IMR-90 (cell line): ENCODE results near the gene SPTSSB.

ENCODE experiments used
- CEBPB ChIP-seq: IDR thresholded peaks from 2 replicates; pipeline ENCODE4 v1.6.1; 2012; ENCODE audit warnings: low read depth, low read length, improper control_type of control experiment
- CHD1 ChIP-seq: IDR thresholded peaks from 2 replicates; pipeline ENCODE4 v1.6.1; 2012; ENCODE audit warnings: low read depth, low read length, improper control_type of control experiment
- FOS ChIP-seq: fragments of 150-350 bp; IDR thresholded peaks from 2 replicates; pipeline ENCODE4 v1.6.1; 2016; ENCODE audit warnings: low read depth, low read length
- MXI1 ChIP-seq: IDR thresholded peaks from 2 replicates; pipeline ENCODE4 v1.6.1; 2012; ENCODE audit warnings: low read depth, mild to moderate bottlenecking, low read length, moderate library complexity, borderline replicate concordance
- POLR2A ChIP-seq: IDR thresholded peaks from 2 replicates; pipeline ENCODE4 v1.6.1; 2012; ENCODE audit warnings: mild to moderate bottlenecking, low read depth, low read length
- RAD21 ChIP-seq: IDR thresholded peaks from 2 replicates; pipeline ENCODE4 v1.6.1; 2012; ENCODE audit warnings: low read length, improper control_type of control experiment
- RCOR1 ChIP-seq: IDR thresholded peaks from 2 replicates; pipeline ENCODE4 v1.6.1; 2012; ENCODE audit warnings: mild to moderate bottlenecking, low read length, improper control_type of control experiment; ENCODE audit not compliant: insufficient replicate concordance
- SMC3 ChIP-seq: fragments of 150-350 bp; IDR thresholded peaks from 2 replicates; pipeline ENCODE4 v1.6.1; 2016; ENCODE audit warnings: low read depth, mild to moderate bottlenecking, antibody characterized with exemption, low read length, moderate library complexity
- TF ChIP-seq, protein P1 (sequence below): conservative IDR thresholded peaks from 2 replicates; pipeline ENCODE4 v1.5.1; 2012; ENCODE audit warnings: mild to moderate bottlenecking, low read depth, low read length, improper control_type of control experiment
- TF ChIP-seq, protein P2 (sequence below): fragments of 150-350 bp; IDR thresholded peaks from 2 replicates; pipeline ENCODE4 v1.6.1; 2016; ENCODE audit warnings: low read depth, mild to moderate bottlenecking, low read length, moderate library complexity, borderline replicate concordance

DNA sequence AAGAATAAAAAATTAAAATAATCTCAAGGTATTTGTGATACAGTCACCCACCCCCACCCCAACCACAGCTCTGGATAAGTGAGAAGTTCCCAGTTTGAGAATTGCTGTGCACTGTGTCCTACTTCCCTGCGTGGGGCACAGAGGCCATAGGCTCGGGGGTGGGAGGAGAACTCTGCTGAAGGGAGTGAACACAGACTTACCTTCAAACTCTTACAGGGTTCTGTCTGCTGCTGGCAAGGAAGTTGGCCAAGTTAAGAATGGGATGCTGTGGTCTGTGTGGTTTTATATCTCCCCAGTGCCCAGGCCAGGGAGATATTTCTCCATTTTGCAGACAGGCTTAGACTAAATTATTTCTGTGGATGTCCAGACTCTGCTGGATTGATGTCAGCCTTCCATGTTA, 37.6 kb downstream of the SPTSSB start:
- TF ChIP-seq, protein P1, sequence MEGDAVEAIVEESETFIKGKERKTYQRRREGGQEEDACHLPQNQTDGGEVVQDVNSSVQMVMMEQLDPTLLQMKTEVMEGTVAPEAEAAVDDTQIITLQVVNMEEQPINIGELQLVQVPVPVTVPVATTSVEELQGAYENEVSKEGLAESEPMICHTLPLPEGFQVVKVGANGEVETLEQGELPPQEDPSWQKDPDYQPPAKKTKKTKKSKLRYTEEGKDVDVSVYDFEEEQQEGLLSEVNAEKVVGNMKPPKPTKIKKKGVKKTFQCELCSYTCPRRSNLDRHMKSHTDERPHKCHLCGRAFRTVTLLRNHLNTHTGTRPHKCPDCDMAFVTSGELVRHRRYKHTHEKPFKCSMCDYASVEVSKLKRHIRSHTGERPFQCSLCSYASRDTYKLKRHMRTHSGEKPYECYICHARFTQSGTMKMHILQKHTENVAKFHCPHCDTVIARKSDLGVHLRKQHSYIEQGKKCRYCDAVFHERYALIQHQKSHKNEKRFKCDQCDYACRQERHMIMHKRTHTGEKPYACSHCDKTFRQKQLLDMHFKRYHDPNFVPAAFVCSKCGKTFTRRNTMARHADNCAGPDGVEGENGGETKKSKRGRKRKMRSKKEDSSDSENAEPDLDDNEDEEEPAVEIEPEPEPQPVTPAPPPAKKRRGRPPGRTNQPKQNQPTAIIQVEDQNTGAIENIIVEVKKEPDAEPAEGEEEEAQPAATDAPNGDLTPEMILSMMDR: no peak
- no peak for TF ChIP-seq MXI1
- no peak for TF ChIP-seq POLR2A
- no peak for TF ChIP-seq CEBPB
- no peak for TF ChIP-seq CHD1
- TF ChIP-seq RAD21: no peak
- TF ChIP-seq, protein P2, sequence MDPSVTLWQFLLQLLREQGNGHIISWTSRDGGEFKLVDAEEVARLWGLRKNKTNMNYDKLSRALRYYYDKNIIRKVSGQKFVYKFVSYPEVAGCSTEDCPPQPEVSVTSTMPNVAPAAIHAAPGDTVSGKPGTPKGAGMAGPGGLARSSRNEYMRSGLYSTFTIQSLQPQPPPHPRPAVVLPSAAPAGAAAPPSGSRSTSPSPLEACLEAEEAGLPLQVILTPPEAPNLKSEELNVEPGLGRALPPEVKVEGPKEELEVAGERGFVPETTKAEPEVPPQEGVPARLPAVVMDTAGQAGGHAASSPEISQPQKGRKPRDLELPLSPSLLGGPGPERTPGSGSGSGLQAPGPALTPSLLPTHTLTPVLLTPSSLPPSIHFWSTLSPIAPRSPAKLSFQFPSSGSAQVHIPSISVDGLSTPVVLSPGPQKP: no peak
- TF ChIP-seq RCOR1: no peak
- no peak for TF ChIP-seq SMC3
- no peak for TF ChIP-seq FOS
